Bronchial epithelial cell (primary cell): ENCODE measurements around the gene HTR3A. TPM values are rescaled to one million over a fixed set of nuclear protein-coding genes. Genes with fewer than 3 reads are reported as not detected.

Experiments
- DNase-seq: peaks from one replicate; pipeline ENCODE4 v3.0.0-alpha.2; 2010; ENCODE audit warnings: low read depth
- FAIRE-seq: peaks from 2 replicates; lab custom pipeline; 2011; peaks lifted over from hg19 to GRCh38; lab: Jason Lieb, UNC
- H3K27me3 ChIP-seq: 2 replicates; pipeline ENCODE4 v1.5.1; 2011; ENCODE audit warnings: low read length; ENCODE audit not compliant: control insufficient read depth, insufficient read depth
- H3K36me3 ChIP-seq: 2 replicates; pipeline ENCODE4 v1.5.1; 2011; ENCODE audit warnings: low read length; ENCODE audit not compliant: control insufficient read depth, insufficient read depth
- H3K4me3 ChIP-seq: 2 replicates; pipeline ENCODE4 v1.5.1; 2011; ENCODE audit warnings: mild to moderate bottlenecking, low read depth, low read length, control low read depth
- total RNA-seq: library from RNA; depleted of rRNA; stranded (reverse); fragments of >200 nt; gene quantifications from 2 replicates; pipeline ENCODE4 v1.2.1, GENCODE V29; 2014
- TF ChIP-seq, protein P1 (sequence below): IDR thresholded peaks from 2 replicates; pipeline ENCODE4 v1.5.1; 2011; ENCODE audit warnings: mild to moderate bottlenecking, moderate library complexity, low read length, control low read depth, inconsistent platforms; ENCODE audit not compliant: insufficient read depth, severe bottlenecking

Gene HTR3A
- total RNA-seq, 1 donor from 2014 or later: not detected

DNA sequence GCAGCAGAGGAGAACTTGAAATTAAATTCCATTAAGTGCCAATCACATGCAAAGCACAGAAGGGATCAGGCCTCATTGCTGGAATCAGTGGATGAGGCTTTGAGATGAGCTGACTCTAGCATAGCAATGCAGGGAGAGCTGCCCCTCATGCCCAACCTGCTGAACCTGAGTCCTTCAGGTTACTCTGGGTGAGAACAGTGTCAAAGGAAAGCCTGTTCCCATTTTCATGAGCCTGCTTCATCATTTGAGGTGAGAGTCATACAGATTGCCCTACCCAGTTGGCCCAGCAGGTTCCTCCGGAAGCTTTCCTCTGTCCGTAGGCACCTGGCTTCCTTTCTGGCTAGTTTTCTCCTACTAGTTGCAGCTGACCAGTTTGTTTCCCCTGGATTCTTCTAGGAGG lies 58.7 kb downstream of the HTR3A start:
- DNase-seq (no peak), FAIRE-seq (no peak)
- peaks cover 2% of the 10 kb centered on the region for H3K27me3 ChIP-seq
- H3K4me3 ChIP-seq: no peak overlapping the region
- H3K36me3 ChIP-seq: no peaks in the 10 kb centered on the region
- TF ChIP-seq, protein P1, sequence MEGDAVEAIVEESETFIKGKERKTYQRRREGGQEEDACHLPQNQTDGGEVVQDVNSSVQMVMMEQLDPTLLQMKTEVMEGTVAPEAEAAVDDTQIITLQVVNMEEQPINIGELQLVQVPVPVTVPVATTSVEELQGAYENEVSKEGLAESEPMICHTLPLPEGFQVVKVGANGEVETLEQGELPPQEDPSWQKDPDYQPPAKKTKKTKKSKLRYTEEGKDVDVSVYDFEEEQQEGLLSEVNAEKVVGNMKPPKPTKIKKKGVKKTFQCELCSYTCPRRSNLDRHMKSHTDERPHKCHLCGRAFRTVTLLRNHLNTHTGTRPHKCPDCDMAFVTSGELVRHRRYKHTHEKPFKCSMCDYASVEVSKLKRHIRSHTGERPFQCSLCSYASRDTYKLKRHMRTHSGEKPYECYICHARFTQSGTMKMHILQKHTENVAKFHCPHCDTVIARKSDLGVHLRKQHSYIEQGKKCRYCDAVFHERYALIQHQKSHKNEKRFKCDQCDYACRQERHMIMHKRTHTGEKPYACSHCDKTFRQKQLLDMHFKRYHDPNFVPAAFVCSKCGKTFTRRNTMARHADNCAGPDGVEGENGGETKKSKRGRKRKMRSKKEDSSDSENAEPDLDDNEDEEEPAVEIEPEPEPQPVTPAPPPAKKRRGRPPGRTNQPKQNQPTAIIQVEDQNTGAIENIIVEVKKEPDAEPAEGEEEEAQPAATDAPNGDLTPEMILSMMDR: no peak

DNA sequence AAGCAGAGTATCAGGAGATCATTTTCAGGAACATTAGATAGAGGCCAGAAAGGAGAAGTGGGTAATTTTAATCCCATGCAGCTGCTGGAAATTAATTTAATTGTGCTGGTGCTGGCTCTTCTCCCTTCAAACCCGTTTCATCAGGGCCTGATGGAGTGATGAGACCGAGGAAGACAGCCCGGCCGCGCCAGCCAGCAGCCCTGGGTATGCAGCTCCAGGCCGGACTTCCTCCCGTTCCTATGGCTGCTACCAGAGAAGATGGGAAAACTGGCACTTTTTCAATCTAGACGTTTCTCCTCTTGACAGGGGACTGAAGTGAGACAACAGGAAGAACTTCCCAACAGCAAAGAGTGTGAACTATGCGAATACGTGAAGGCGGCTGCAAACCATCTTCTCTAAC lies 60.0 kb downstream of the HTR3A start:
- FAIRE-seq (no peak), DNase-seq (no peak)
- TF ChIP-seq, protein P1: no peak
- Histone ChIP-seq H3K36me3 (no peaks in the 10 kb centered on the region), H3K27me3 (no peaks in the 10 kb centered on the region), H3K4me3 (no peak overlapping the region)

DNA sequence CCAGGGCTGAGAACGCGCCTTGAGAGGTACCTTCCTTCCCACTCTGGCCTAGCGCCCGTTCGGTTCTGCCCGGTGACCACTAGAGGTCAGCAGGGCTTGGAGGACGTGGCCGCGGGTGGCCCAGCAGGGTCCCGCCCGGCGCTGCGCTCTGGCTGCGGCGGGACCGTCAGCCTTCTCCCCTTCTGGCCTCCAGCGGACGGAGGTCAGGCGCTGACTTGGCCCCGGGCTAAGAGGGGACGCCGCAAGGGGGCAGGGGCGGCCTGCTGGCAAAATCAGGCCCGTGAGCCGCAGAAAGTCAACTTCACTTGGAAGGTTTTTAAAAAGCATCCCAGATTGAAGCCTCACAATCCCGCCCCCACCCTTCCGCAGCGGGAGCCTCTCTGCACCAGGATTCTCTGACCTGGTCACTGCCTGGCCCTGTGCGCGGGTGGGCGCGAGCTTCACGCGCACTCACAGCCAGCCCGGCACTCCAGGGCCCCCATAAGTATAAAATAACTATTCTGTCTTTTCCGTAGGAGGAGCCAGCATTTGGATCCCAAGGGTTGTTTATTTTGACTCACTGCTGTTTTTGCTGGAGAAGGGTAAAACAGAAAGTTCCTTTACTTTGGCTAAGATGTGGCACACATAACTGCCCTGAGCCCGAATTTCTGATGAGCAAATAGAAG lies 61.4 kb downstream of the HTR3A start:
- TF ChIP-seq, protein P1: peak; percentile 91
- FAIRE-seq (no peak), DNase-seq (peak; percentile 36)
- H3K4me3 ChIP-seq: peak overlapping the region; percentile 35
- no peaks in the 10 kb centered on the region for H3K36me3 ChIP-seq
- no peaks in the 10 kb centered on the region for H3K27me3 ChIP-seq

DNA sequence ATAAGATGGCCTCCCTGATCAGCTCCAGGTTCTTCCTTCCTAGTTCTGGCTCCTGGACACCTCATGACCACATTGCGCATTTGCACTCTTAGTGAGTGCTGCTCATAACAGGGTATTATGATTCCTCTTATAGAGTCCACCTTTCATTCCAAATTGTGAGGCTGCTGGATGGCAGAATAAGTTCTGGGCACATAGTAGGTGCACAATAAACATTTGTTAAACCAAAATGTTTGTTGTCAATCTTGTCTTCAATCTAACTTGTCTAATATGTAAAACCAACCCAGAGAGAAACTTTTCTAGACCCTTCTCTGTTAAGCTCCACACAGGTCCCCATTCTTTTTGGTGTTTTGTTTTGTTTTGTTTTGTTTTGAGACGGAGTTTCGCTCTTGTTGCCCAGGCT lies 62.0 kb downstream of the HTR3A start:
- Histone ChIP-seq H3K36me3 (no peaks in the 10 kb centered on the region), H3K27me3 (no peaks in the 10 kb centered on the region), H3K4me3 (no peak overlapping the region)
- FAIRE-seq (no peak), DNase-seq (no peak)
- TF ChIP-seq, protein P1: no peak

DNA sequence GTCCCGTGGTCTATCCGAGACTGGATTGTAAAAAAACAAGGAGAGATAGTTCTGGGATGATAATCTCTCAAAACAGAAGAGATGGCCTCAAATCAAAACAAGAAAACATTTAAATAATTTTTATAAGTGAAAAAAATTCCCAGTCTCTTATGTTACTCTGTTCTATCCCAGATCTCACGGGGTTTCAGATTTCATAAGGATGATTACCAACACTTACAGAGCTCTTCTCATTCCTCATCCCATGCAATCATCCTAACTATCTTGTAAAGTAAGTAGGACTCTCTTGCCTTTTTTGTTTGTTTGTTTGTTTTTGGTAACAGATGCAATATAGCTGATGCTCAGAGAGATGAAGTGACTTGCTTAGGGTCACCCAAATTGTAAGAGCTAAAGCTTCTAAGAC lies 64.6 kb downstream of the HTR3A start:
- no peak for FAIRE-seq
- H3K27me3 ChIP-seq: no peaks in the 10 kb centered on the region
- no peaks in the 10 kb centered on the region for H3K36me3 ChIP-seq
- no peak for DNase-seq
- TF ChIP-seq, protein P1: no peak
- H3K4me3 ChIP-seq: no peak overlapping the region

Other genes starting within 250 kb of the HTR3A start
- gene ZW10, start 201.4 kb upstream of the HTR3A start, total RNA-seq: 16.3 and 19.6 TPM in 2 replicates
- not detected in 2 replicates for gene CLDN25, start 195.3 kb upstream of the HTR3A start, total RNA-seq
- 20.5 and 30.0 TPM in 2 replicates for gene USP28, start 99.5 kb upstream of the HTR3A start, total RNA-seq
- not detected in 2 replicates for gene HTR3B, start 70.3 kb upstream of the HTR3A start, total RNA-seq
- 3.1 and 3.2 TPM in 2 replicates for gene ZBTB16, start 84.6 kb downstream of the HTR3A start, total RNA-seq